ENCODE measurements around the gene ADGRA1.

DNA sequence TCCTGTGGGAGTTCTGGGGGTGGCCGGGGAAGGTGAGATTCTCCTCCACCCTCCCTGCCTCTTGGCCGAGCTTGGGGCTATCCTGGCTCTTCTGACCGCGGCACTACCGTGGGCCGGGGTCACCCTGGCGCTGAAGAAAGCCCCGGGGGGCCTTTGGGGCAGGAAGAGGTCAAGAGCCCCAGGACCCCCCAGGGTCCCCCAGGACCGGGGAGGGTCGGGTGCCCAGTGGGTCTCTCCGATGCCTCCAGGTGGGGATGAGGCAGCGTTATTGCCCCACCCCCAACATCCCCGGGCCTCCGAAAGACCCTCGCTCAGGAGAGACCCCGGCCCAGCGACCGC is 71.9 kb downstream of the ADGRA1 start:
- TF ChIP-seq EP300 (IDR thresholded peaks at IDR 0.05) (no peak), CTCF (IDR thresholded peaks at IDR 0.05) (no peak), POLR2A (IDR thresholded peaks at IDR 0.05) (no peak)
